CD4-positive, alpha-beta memory T cell (primary cell): Measurements from ENCODE around the gene AGRP. TPM values are rescaled to one million over a fixed set of nuclear protein-coding genes. Genes with fewer than 3 reads are reported as not detected.
A peak's percentile ranks its signal among the peaks of the same experiment; 100 is the strongest.

Source experiments
- CTCF ChIA-PET: fragments of 350-600 bp; sonication (Branson Sonifier 250); formaldehyde crosslinking; loops from one replicate; lab custom pipeline; 2021; ENCODE audit warnings: inconsistent platforms; ENCODE audit not compliant: partially characterized antibody; lab: Charles Lee
- POLR2A ChIA-PET: fragments of 350-600 bp; sonication (Branson Sonifier 250); formaldehyde crosslinking; loops from one replicate; lab custom pipeline; 2021; ENCODE audit not compliant: partially characterized antibody; lab: Charles Lee
- DNase-seq, 5 donors: peaks; one replicate each; pipeline versions ENCODE4 v3.0.0 to v3.0.0-alpha.2; 2020 to 2022; ENCODE audit warnings: mixed read lengths in 1 of 5
- H3K27ac ChIP-seq: one replicate; pipeline ENCODE4 v1.7.0; 2013; ENCODE audit warnings: low read depth, low read length
- H3K27me3 ChIP-seq: 2 replicates; pipeline ENCODE4 v1.7.0; 2013; ENCODE audit warnings: mild to moderate bottlenecking, low read length, moderate library complexity; ENCODE audit not compliant: insufficient read depth
- H3K36me3 ChIP-seq: 2 replicates; pipeline ENCODE4 v1.7.0; 2013; ENCODE audit warnings: mild to moderate bottlenecking, low read length, moderate library complexity; ENCODE audit not compliant: insufficient read depth
- H3K4me1 ChIP-seq: 2 replicates; pipeline ENCODE4 v1.7.0; 2013; ENCODE audit warnings: mild to moderate bottlenecking, low read length, moderate library complexity; ENCODE audit not compliant: insufficient read depth
- H3K4me3 ChIP-seq, 2 donors: one replicate each; pipeline ENCODE4 v1.7.0; 2013; ENCODE audit warnings: low read length in 2 of 2, mild to moderate bottlenecking in 1 of 2
- H3K9me3 ChIP-seq, 2 donors: one replicate each; pipeline ENCODE4 v1.7.0; 2013; ENCODE audit warnings: low read length in 2 of 2, control low read depth in 1 of 2; ENCODE audit not compliant: control insufficient read depth in 1 of 2
- H3K27ac Mint-ChIP-seq, 7 donors: one replicate each; pipeline ENCODE4 v1.8.0; 2020 to 2021; ENCODE audit warnings: mixed read lengths in 7 of 7, mild to moderate bottlenecking in 6 of 7, inconsistent platforms in 3 of 7, moderate library complexity in 3 of 7
- H3K27me3 Mint-ChIP-seq, 2 donors: one replicate each; pipeline ENCODE4 v1.8.0; 2020 to 2021; ENCODE audit warnings: mixed read lengths in 2 of 2
- H3K36me3 Mint-ChIP-seq, 2 donors: one replicate each; pipeline ENCODE4 v1.8.0; 2020 to 2021; ENCODE audit warnings: mixed read lengths in 2 of 2, inconsistent platforms in 1 of 2, mild to moderate bottlenecking in 1 of 2
- H3K4me1 Mint-ChIP-seq, 4 donors: one replicate each; pipeline ENCODE4 v1.8.0; 2020 to 2021; ENCODE audit warnings: mixed read lengths in 4 of 4, mild to moderate bottlenecking in 1 of 4
- H3K4me3 Mint-ChIP-seq, 8 donors: one replicate each; pipeline ENCODE4 v1.8.0; 2020 to 2021; ENCODE audit warnings: mixed read lengths in 8 of 8, mild to moderate bottlenecking in 7 of 8, moderate library complexity in 6 of 8, inconsistent platforms in 3 of 8
- H3K9me3 Mint-ChIP-seq, 8 donors: one replicate each; pipeline ENCODE4 v1.8.0; 2020 to 2021; ENCODE audit warnings: mixed read lengths in 8 of 8, mild to moderate bottlenecking in 5 of 8, inconsistent platforms in 3 of 8, moderate library complexity in 1 of 8
- intact Hi-C: fragments of 100-400 bp; cut with micrococcal nuclease; formaldehyde crosslinking; loops from one replicate; pipeline ENCODE4 v1.15.1; 2023
- polyA plus RNA-seq, 2 donors: library from polyadenylated mRNA; unstranded; fragments of 300-500 nt; fragmentation: Illumina TruSeq; gene quantifications; one replicate each; pipeline ENCODE4 v1.2.3, GENCODE V29; 2021
- total RNA-seq, 2 experiments: library from RNA; stranded (reverse); gene quantifications; one replicate each; pipeline ENCODE4 v1.2.3, GENCODE V29; 2021

AGRP gene
- total and polyA plus RNA-seq, 4 experiments from 2014 or later: not detected

DNA sequence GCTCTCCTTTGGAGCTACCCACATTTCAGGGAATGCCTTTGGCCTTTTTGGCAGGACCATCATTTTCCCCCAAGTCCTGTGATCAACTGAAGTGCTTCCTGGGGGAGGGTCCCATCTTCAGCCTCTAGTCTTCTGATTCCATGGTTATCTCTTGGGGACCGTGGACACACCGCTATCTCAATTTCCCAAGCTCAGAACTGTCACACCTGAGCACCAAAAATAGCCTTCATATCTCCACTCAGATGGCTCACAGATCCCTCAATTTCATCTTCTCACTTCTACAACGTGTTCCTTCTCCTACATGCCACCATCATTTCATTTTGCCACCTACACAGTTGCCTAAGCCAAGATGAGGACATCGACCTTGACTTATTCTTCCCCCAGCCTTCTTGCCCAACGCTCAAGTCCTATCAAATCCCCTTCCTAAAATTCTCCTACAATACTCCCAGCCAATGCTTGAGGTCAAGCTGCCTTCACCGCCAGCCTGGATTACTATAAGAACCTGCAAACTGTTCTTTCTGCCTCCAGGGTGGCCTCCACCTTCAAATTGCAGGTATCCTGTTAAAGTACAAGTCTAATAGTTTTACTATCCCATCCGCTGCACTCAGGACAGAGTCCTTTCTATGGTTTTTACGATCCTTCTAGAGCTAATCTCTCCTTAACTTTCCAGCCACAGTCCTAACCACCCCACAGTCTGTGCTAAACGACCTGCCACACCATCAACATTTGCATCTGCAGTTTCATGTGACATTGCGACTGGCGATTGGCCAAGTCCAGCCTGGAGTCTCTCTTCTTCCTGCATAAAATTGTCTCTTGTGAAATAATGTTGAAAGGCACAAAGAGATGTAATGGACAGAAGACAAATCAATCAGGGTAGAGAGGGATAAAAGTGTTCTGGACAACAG, 8.5 kb downstream of the AGRP start:
- Histone ChIP-seq H3K4me3 (no peak overlapping the region), H3K9me3 (no peaks in the 10 kb centered on the region), H3K4me1 (peaks cover 25% of the 10 kb centered on the region), H3K36me3 (no peaks in the 10 kb centered on the region), H3K27me3 (no peaks in the 10 kb centered on the region), H3K27ac (no peak overlapping the region)
- POLR2A ChIA-PET: no interaction called here
- no peak for DNase-seq
- H3K36me3 Mint-ChIP-seq: peaks cover 8 to 10% of the 10 kb centered on the region in 2 donors
- CTCF ChIA-PET: interaction anchor here (1.3 to 1.9 kb wide), 2 partner anchors 9 to 20 kb away, joined by 3 to 4 read pairs; no protein-coding TSS in a partner anchor
- intact Hi-C loops: no loop called here
- H3K4me3 Mint-ChIP-seq: peak overlapping the region in 1 of 8 donors; percentile 24
- H3K4me1 Mint-ChIP-seq: peaks cover 36 to 66% (median 53%) of the 10 kb centered on the region in 4 donors
- H3K27me3 Mint-ChIP-seq: no peaks in the 10 kb centered on the region
- peak overlapping the region in 4 of 7 donors; percentile 0 to 77 (median 22) for H3K27ac Mint-ChIP-seq
- no peaks in the 10 kb centered on the region for H3K9me3 Mint-ChIP-seq

GRCh38 chr16:67471758-67472384, 11.5 kb downstream of the AGRP start:
- Histone ChIP-seq H3K4me1 (peaks cover 10% of the 10 kb centered on the region), H3K27ac (no peak overlapping the region), H3K36me3 (no peaks in the 10 kb centered on the region), H3K4me3 (no peak overlapping the region), H3K27me3 (no peaks in the 10 kb centered on the region), H3K9me3 (no peaks in the 10 kb centered on the region)
- Mint-ChIP-seq H3K27ac (peak overlapping the region in 3 of 7 donors; percentile 13 to 73 (median 35)), H3K27me3 (no peaks in the 10 kb centered on the region), H3K4me3 (no peak overlapping the region), H3K9me3 (no peaks in the 10 kb centered on the region), H3K4me1 (peaks cover 32 to 56% (median 43%) of the 10 kb centered on the region in 4 donors), H3K36me3 (peaks cover 8 to 10% of the 10 kb centered on the region in 2 donors)
- intact Hi-C loops: no loop called here
- no peak for DNase-seq
- ChIA-PET CTCF (no interaction called here), POLR2A (no interaction called here)

DNA sequence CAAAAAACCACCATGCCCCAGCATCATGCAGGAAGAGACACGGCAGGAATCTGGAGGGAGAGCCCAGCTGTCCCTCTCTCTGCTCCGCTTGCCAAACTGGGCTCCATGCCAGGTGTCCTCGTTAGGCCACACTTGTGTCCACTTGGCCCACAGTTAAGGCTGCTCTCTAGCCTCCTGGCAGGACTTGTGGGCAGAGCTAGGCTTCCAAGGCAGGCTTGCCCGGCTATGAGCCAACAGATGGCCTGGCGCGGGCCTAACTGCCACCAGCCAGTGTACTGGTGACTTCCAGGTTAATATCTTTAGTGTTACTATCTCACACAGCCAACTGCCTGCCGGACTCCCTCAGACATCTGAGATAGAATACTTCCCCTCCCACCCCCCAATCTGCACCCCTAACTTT, 13.0 kb downstream of the AGRP start:
- Mint-ChIP-seq H3K9me3 (no peaks in the 10 kb centered on the region), H3K4me3 (no peak overlapping the region), H3K27ac (peak overlapping the region in 1 of 7 donors; percentile 90), H3K4me1 (peaks cover 31 to 61% (median 45%) of the 10 kb centered on the region in 4 donors), H3K36me3 (peaks cover 8 to 10% of the 10 kb centered on the region in 2 donors), H3K27me3 (no peaks in the 10 kb centered on the region)
- Histone ChIP-seq H3K4me1 (peaks cover 18% of the 10 kb centered on the region), H3K9me3 (no peaks in the 10 kb centered on the region), H3K36me3 (no peaks in the 10 kb centered on the region), H3K4me3 (no peak overlapping the region), H3K27me3 (no peaks in the 10 kb centered on the region), H3K27ac (no peak overlapping the region)
- DNase-seq: no peak
- CTCF ChIA-PET: no interaction called here
- intact Hi-C loops: no loop called here
- POLR2A ChIA-PET: interaction anchor here (0.6 kb wide), 1 partner anchor 44 kb away, joined by 3 read pairs; no protein-coding TSS in a partner anchor

DNA sequence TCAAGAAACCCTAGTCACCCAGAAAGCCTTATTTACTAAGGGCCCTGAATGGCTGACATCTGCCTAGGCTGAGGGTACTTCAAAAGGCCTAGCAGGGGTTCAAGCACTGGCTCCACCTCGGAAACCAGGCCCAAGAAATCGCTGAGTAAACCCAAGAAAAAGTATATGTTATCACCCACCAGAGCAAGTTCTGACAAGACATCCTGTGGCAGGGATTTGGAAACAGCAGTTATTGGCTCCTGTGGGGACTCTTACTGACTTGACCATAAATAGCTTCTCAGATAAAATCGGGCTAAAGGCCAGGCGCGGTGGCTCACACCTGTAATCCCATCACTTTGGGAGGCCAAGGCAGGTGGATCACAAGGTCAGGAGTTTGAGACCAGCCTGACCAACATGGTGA, 14.6 kb downstream of the AGRP start:
- Histone ChIP-seq H3K27ac (no peak overlapping the region), H3K4me1 (peaks cover 21% of the 10 kb centered on the region), H3K9me3 (no peaks in the 10 kb centered on the region), H3K4me3 (no peak overlapping the region), H3K36me3 (no peaks in the 10 kb centered on the region), H3K27me3 (no peaks in the 10 kb centered on the region)
- ChIA-PET CTCF (interaction anchor here (0.6 to 1.6 kb wide), 2 partner anchors 12 to 219 kb away, joined by 3 to 4 read pairs; partner anchors contain the start of gene ATP6V0D1), POLR2A (interaction anchor here (1.2 kb wide), 1 partner anchor 308 kb away, joined by 3 read pairs; no protein-coding TSS in a partner anchor)
- Mint-ChIP-seq H3K27me3 (no peaks in the 10 kb centered on the region), H3K4me1 (peaks cover 23 to 54% (median 35%) of the 10 kb centered on the region in 4 donors), H3K4me3 (no peak overlapping the region), H3K36me3 (peaks cover 0 to 6% of the 10 kb centered on the region in 2 donors), H3K9me3 (no peaks in the 10 kb centered on the region), H3K27ac (peak overlapping the region in 1 of 7 donors; percentile 47)
- no peak for DNase-seq
- intact Hi-C loops: loop anchor here (5.0 kb wide), 1 partner anchor 516 kb away; no protein-coding TSS in a partner anchor

DNA sequence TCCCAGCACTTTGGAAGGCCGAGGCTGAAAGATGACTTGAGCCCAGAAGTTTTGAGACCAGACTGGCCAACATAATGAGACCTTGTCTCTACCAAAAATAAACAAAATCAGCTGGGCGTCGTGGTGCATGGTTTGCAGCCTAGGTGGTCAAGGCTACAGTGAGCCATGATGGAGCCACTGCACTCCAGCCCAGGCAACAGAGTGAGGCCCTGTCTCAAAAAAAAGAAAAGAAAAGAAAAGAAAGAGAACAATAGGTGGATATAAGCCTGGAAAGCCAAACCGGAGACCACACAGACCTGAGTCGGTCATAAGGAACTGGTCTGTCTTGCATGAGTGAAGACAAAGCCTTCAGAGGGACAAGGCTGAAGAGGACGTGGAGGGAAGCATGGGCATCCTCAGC, 16.8 kb downstream of the AGRP start:
- no peaks in the 10 kb centered on the region for H3K9me3 Mint-ChIP-seq
- H3K27me3 ChIP-seq: no peaks in the 10 kb centered on the region
- H3K4me3 ChIP-seq: no peak overlapping the region
- no peak overlapping the region for H3K27ac ChIP-seq
- ChIA-PET CTCF (interaction anchor here (1.2 to 2.5 kb wide), 3 partner anchors 9 to 38 kb away, joined by 3 to 8 read pairs (median 4); partner anchors contain the start of gene ATP6V0D1), POLR2A (interaction anchor here (1.3 kb wide), 1 partner anchor 14 kb away, joined by 3 read pairs; the partner anchor contains the start of gene ATP6V0D1)
- peaks cover 21% of the 10 kb centered on the region for H3K4me1 ChIP-seq
- H3K36me3 Mint-ChIP-seq: peaks cover 0 to 5% of the 10 kb centered on the region in 2 donors
- peak overlapping the region in 1 of 8 donors; percentile 46 for H3K4me3 Mint-ChIP-seq
- H3K4me1 Mint-ChIP-seq: peaks cover 19 to 44% (median 25%) of the 10 kb centered on the region in 4 donors
- DNase-seq: no peak
- H3K9me3 ChIP-seq: no peaks in the 10 kb centered on the region
- peak overlapping the region in 3 of 7 donors; percentile 42 to 79 (median 42) for H3K27ac Mint-ChIP-seq
- H3K27me3 Mint-ChIP-seq: no peaks in the 10 kb centered on the region
- no peaks in the 10 kb centered on the region for H3K36me3 ChIP-seq
- intact Hi-C loops: loop anchor here (5.0 kb wide), 1 partner anchor 514 kb away; no protein-coding TSS in a partner anchor

GRCh38 chr16:67464565-67464964, 18.8 kb downstream of the AGRP start:
- Mint-ChIP-seq H3K36me3 (peaks cover 0 to 7% of the 10 kb centered on the region in 2 donors), H3K27ac (peak overlapping the region in 1 of 7 donors; percentile 48), H3K27me3 (no peaks in the 10 kb centered on the region), H3K4me1 (peaks cover 16 to 53% (median 24%) of the 10 kb centered on the region in 4 donors), H3K9me3 (no peaks in the 10 kb centered on the region), H3K4me3 (no peak overlapping the region)
- Histone ChIP-seq H3K27ac (no peak overlapping the region), H3K36me3 (peaks cover 5% of the 10 kb centered on the region), H3K4me1 (peaks cover 13% of the 10 kb centered on the region), H3K9me3 (no peaks in the 10 kb centered on the region), H3K4me3 (no peak overlapping the region), H3K27me3 (no peaks in the 10 kb centered on the region)
- ChIA-PET CTCF (no interaction called here), POLR2A (no interaction called here)
- intact Hi-C loops: loop anchor here (2.0 kb wide), 1 partner anchor 486 kb away; no protein-coding TSS in a partner anchor
- DNase-seq: peak in 1 of 5 donors; percentile 11
